BLaER1 treated with 17β-estradiol and CSF1 and Interleukin-3, amounts not matched to agents 10 nM and 100 nM (cell line): ENCODE data around the gene CHP1.
"Not testable (repeated sequence)": the region's sequence is repeated elsewhere in the genome, so short reads cannot be mapped to it uniquely, and the experiment has no call there.

Experiments used
- H3K27ac ChIP-seq, 11 experiments: shearing (Covaris generic); formaldehyde crosslinking; 2 replicates each; pipeline ENCODE4 v1.8.1; 2022
- H3K27me3 ChIP-seq, 11 experiments: shearing (Covaris generic); formaldehyde crosslinking; 2 replicates each; pipeline ENCODE4 v1.8.1; 2022
- H3K36me3 ChIP-seq, 11 experiments: shearing (Covaris generic); formaldehyde crosslinking; 2 replicates each; pipeline ENCODE4 v1.8.1; 2022
- H3K4me1 ChIP-seq, 10 experiments: shearing (Covaris generic); formaldehyde crosslinking; 2 replicates each; pipeline ENCODE4 v1.8.1; 2022
- H3K4me2 ChIP-seq, 11 experiments: shearing (Covaris generic); formaldehyde crosslinking; 2 replicates each; pipeline ENCODE4 v1.8.1; 2022
- H3K4me3 ChIP-seq, 10 experiments: shearing (Covaris generic); formaldehyde crosslinking; 2 replicates each; pipeline ENCODE4 v1.8.1; 2022
- H3K9ac ChIP-seq, 11 experiments: shearing (Covaris generic); formaldehyde crosslinking; 2 replicates each; pipeline ENCODE4 v1.8.1; 2022
- H3K9me3 ChIP-seq, 11 experiments: shearing (Covaris generic); formaldehyde crosslinking; replicated peaks in 1 of 11; 2 replicates each; pipeline ENCODE4 v1.8.1; 2022
- H4K20me1 ChIP-seq, 11 experiments: shearing (Covaris generic); formaldehyde crosslinking; 2 replicates each; pipeline ENCODE4 v1.8.1; 2022
- Cebpa-rat ChIP-seq, 11 experiments: shearing (Covaris generic); IDR thresholded peaks; 2 replicates each; pipeline ENCODE4 v1.8.1; 2022

CHP1 gene

DNA sequence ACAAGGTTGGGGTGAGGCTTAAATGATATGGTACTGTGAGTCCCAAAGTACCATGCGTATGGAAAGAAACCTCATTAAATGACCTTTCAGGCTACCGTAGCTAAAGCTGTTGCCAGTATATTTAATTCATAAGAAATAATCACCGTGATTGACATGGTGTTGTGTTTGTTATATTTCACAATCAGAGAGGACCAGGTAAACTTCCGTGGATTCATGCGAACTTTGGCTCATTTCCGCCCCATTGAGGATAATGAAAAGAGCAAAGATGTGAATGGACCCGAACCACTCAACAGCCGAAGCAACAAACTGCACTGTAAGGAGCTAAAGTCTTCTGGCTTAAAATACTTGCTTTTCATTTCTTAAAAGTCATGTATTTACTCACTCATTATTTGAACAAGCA lies 31.5 kb downstream of the CHP1 start:
- no peak overlapping the region for H3K4me2 ChIP-seq
- peaks cover 57 to 88% (median 69%) of the 10 kb centered on the region in 11 experiments for H3K36me3 ChIP-seq
- peaks cover 31 to 51% (median 40%) of the 10 kb centered on the region in 10 experiments for H3K4me1 ChIP-seq
- peaks cover 11 to 24% (median 16%) of the 10 kb centered on the region in 11 experiments; a peak in 19 of 22 replicates for H3K9me3 ChIP-seq
- H3K4me3 ChIP-seq = no peak overlapping the region
- TF ChIP-seq Cebpa-rat (IDR thresholded peaks at IDR 0.05) = 0 out of 22 replicates have a peak, but pooled peaks of 1 of the 11 experiments have one; percentile 8
- H3K27me3 ChIP-seq = no peaks in the 10 kb centered on the region
- H4K20me1 ChIP-seq = no peaks in the 10 kb centered on the region; a peak in 1 of 22 replicates
- H3K27ac ChIP-seq = peak overlapping the region in 4 of 11 experiments; percentile 71 to 79 (median 73); a peak in 2 of 22 replicates
- H3K9ac ChIP-seq = no peak overlapping the region

DNA sequence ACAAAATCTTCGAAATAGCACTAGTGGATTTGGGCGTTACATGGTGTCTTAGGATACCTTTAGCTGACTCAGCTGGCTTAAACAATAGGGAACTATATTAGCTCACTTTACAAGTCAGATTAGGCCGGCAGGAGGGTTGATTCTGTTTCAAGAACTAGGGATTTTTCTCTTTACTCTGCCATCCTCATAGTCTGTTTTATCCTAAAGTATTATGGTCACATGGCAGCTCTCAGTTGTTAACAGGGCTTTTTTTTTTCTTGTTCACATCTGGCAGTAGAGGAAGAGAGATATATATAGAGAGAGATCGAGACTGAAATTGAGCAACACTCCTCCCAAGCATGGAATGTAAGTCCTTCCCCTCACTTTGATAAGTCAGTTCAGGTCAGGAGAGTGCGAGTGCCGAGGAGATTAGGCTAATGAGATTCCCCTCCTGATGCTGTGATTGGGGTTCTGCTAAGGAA lies 32.9 kb downstream of the CHP1 start:
- Histone ChIP-seq H3K9me3 (peaks cover 11 to 24% (median 16%) of the 10 kb centered on the region in 11 experiments; a peak in 19 of 22 replicates), H3K36me3 (peaks cover 52 to 93% (median 69%) of the 10 kb centered on the region in 11 experiments), H3K9ac (peak overlapping the region in 7 of 11 experiments; percentile 18 to 50 (median 32); a peak in 14 of 22 replicates), H4K20me1 (no peaks in the 10 kb centered on the region; a peak in 1 of 22 replicates), H3K4me1 (peaks cover 23 to 45% (median 34%) of the 10 kb centered on the region in 10 experiments), H3K4me2 (peak overlapping the region; percentile 13 to 77 (median 51); a peak in 20 of 22 replicates), H3K27ac (peak overlapping the region in 9 of 11 experiments; percentile 29 to 79 (median 72); a peak in 17 of 22 replicates), H3K27me3 (no peaks in the 10 kb centered on the region), H3K4me3 (no peak overlapping the region; a peak in 2 of 20 replicates)
- peak in 4 of 11 experiments; percentile 28 to 58 (median 50); a peak in 4 of 22 replicates for TF ChIP-seq Cebpa-rat (IDR thresholded peaks at IDR 0.05)

DNA sequence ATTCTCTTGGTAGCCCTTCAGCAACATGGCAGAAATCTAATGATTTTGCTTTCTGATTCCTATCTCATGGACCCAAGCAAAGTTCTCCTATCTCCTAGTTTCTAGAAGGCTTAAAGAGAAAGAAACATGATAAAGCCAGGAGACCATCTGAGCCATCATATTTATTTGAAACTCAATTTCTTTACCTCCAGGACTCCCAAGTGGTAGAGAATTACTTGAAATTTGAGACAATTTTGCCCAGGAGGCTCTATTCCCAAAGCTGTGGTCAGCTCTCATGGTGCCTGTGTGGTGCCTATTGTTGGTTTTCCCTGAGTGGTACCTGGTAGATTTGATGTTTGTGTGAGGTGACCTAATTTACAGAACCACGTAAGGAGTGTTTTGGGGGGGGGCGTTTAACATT lies 38.8 kb downstream of the CHP1 start:
- Histone ChIP-seq H3K36me3 (peaks cover 54 to 100% (median 77%) of the 10 kb centered on the region in 11 experiments), H3K27me3 (no peaks in the 10 kb centered on the region)
- TF ChIP-seq Cebpa-rat (IDR thresholded peaks at IDR 0.05) = no peak

GRCh38 chr15:41276831-41277230 lies 45.8 kb downstream of the CHP1 start:
- H3K27ac ChIP-seq = no peak overlapping the region

More for the DNA sequence above, 38.8 kb downstream of the CHP1 start:
- Histone ChIP-seq H4K20me1 (no peaks in the 10 kb centered on the region), H3K4me1 (peaks cover 0 to 9% (median 0%) of the 10 kb centered on the region in 10 experiments; a peak in 4 of 20 replicates), H3K4me3 (no peak overlapping the region), H3K9me3 (no peaks in the 10 kb centered on the region), H3K27ac (no peak overlapping the region), H3K9ac (no peak overlapping the region), H3K4me2 (no peak overlapping the region)

DNA sequence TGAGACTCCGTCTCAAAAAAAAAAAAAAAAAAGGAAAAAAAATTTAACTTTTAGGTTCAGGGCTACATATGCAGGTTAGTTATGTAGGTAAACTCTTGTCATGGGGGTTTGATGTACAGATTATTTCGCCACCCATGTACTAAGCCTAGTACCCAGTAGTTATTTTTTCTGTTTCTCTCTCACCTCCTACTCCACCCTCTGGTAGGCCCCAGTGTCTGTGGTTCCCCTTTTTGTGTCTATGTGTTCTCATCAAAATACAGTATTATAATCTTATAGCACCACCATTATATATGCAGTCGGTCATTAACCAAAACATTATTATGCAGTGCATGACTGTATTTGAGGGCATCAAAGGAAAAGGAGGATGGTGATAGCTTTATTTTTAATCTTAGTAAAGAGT lies 47.3 kb downstream of the CHP1 start:
- peaks cover 47 to 74% (median 57%) of the 10 kb centered on the region in 11 experiments for H3K36me3 ChIP-seq
- H4K20me1 ChIP-seq = no peaks in the 10 kb centered on the region
- H3K9ac ChIP-seq = no peak overlapping the region
- no peaks in the 10 kb centered on the region for H3K9me3 ChIP-seq
- H3K4me3 ChIP-seq = no peak overlapping the region
- no peak for TF ChIP-seq Cebpa-rat (IDR thresholded peaks at IDR 0.05)
- H3K27ac ChIP-seq = no peak overlapping the region
- H3K4me1 ChIP-seq = peaks cover 6 to 25% (median 20%) of the 10 kb centered on the region in 10 experiments
- no peak overlapping the region for H3K4me2 ChIP-seq
- no peaks in the 10 kb centered on the region for H3K27me3 ChIP-seq

More at GRCh38 chr15:41276831-41277230, 45.8 kb downstream of the CHP1 start:
- H3K36me3 ChIP-seq = peaks cover 58 to 88% (median 72%) of the 10 kb centered on the region in 11 experiments
- H3K27me3 ChIP-seq = no peaks in the 10 kb centered on the region
- no peaks in the 10 kb centered on the region for H3K9me3 ChIP-seq
- no peaks in the 10 kb centered on the region for H4K20me1 ChIP-seq
- peaks cover 0 to 10% (median 9%) of the 10 kb centered on the region in 10 experiments; a peak in 13 of 20 replicates for H3K4me1 ChIP-seq
- no peak overlapping the region for H3K4me3 ChIP-seq
- TF ChIP-seq Cebpa-rat (IDR thresholded peaks at IDR 0.05) = no peak
- H3K4me2 ChIP-seq = no peak overlapping the region
- H3K9ac ChIP-seq = no peak overlapping the region

- no peak overlapping the region for H3K4me3 ChIP-seq
- no peak overlapping the region for H3K4me2 ChIP-seq
- H3K4me1 ChIP-seq = peaks cover 8 to 27% (median 21%) of the 10 kb centered on the region in 10 experiments
- no peak overlapping the region for H3K27ac ChIP-seq
- H4K20me1 ChIP-seq = no peaks in the 10 kb centered on the region
- H3K27me3 ChIP-seq = no peaks in the 10 kb centered on the region
- peaks cover 35 to 63% (median 46%) of the 10 kb centered on the region in 11 experiments for H3K36me3 ChIP-seq
- no peak for TF ChIP-seq Cebpa-rat (IDR thresholded peaks at IDR 0.05)
- no peak overlapping the region for H3K9ac ChIP-seq
- no peaks in the 10 kb centered on the region for H3K9me3 ChIP-seq
These were observed 48.6 kb downstream of the CHP1 start for GRCh38 chr15:41279535-41280283.

- Histone ChIP-seq H3K4me1 (peaks cover 19 to 38% (median 33%) of the 10 kb centered on the region in 10 experiments), H3K27ac (no peak overlapping the region; a peak in 1 of 22 replicates), H4K20me1 (peaks cover 0 to 9% (median 0%) of the 10 kb centered on the region in 11 experiments; a peak in 6 of 22 replicates), H3K9ac (peak overlapping the region in 1 of 11 experiments; percentile 32; a peak in 1 of 22 replicates), H3K4me3 (no peak overlapping the region), H3K36me3 (peaks cover 36 to 61% (median 44%) of the 10 kb centered on the region in 11 experiments), H3K4me2 (peak overlapping the region in 3 of 11 experiments; percentile 13 to 78 (median 23); a peak in 3 of 22 replicates), H3K27me3 (no peaks in the 10 kb centered on the region), H3K9me3 (no peaks in the 10 kb centered on the region)
- TF ChIP-seq Cebpa-rat (IDR thresholded peaks at IDR 0.05) = no peak
These were observed 50.2 kb downstream of the CHP1 start for GRCh38 chr15:41281236-41281635.

GRCh38 chr15:41282436-41282835 lies 51.4 kb downstream of the CHP1 start:
- H3K36me3 ChIP-seq = peaks cover 40 to 61% (median 46%) of the 10 kb centered on the region in 11 experiments
- not testable (repeated sequence) for H3K4me3 ChIP-seq, H3K9me3 ChIP-seq, H3K27me3 ChIP-seq
- H3K27ac ChIP-seq = peak overlapping the region in 7 of 11 experiments; percentile 15 to 96 (median 93); a peak in 11 of 22 replicates
- peak overlapping the region in 5 of 11 experiments; percentile 10 to 81 (median 77); a peak in 11 of 22 replicates for H3K4me2 ChIP-seq
- H3K4me1 ChIP-seq = peaks cover 31 to 50% (median 45%) of the 10 kb centered on the region in 10 experiments
- peaks cover 0 to 17% (median 5%) of the 10 kb centered on the region in 11 experiments; a peak in 11 of 22 replicates for H4K20me1 ChIP-seq
- peak overlapping the region in 2 of 11 experiments; percentile 33 to 96; a peak in 3 of 22 replicates for H3K9ac ChIP-seq

DNA sequence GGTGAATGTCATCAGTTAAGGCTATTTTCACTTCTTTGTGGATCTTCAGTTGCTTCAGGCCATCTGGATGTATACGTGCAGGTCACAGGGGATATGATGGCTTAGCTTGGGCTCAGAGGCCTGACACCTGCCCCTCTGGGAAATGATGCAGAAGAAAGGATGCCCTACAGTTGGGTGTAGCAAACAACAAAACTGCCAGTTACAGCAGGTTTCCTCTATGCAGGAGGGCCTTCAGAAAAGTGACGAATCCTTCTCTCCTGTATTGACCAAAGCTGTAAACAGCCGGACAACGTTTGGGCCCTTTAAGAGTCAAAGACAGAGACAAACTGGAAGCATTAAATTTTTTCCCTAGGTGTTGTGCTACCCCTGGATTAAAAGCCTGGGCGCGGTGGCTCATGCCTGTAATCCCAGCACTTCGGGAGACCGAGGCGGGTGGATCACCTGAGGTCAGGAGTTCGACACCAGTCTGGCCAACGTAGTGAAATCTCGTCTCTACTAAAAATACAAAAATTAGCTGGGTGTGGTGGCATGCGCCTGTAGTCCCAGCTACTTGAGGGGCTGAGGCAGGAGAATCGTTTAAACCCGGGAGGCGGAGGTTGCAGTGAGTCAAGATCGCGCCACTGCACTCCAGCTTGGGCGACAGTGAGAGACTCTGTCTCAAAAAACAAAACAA lies 52.0 kb downstream of the CHP1 start:
- peaks cover 37 to 57% (median 52%) of the 10 kb centered on the region in 10 experiments for H3K4me1 ChIP-seq
- peak overlapping the region; percentile 65 to 86 (median 77) for H3K4me2 ChIP-seq
- H3K9me3 ChIP-seq, H3K27me3 ChIP-seq: not testable (repeated sequence)
- H3K36me3 ChIP-seq = peaks cover 45 to 61% (median 52%) of the 10 kb centered on the region in 11 experiments
- H3K27ac ChIP-seq = peak overlapping the region; percentile 79 to 96 (median 93)
- H4K20me1 ChIP-seq = peaks cover 3 to 22% (median 9%) of the 10 kb centered on the region in 11 experiments; a peak in 15 of 22 replicates
- H3K9ac ChIP-seq = peak overlapping the region; percentile 69 to 97 (median 94)
- H3K4me3 ChIP-seq = peak overlapping the region; percentile 87 to 97 (median 92); a peak in 19 of 20 replicates
